Ascending aorta (tissue), 2 donors: Measurements from ENCODE around the gene KRTAP2-4. TPM values are rescaled to one million over a fixed set of nuclear protein-coding genes. Genes with fewer than 3 reads are reported as not detected.
"Not testable (repeated sequence)": the region's sequence is repeated elsewhere in the genome, so short reads cannot be mapped to it uniquely, and the experiment has no call there.

ENCODE experiments used
- DNase-seq, 2 donors: peaks; one replicate each; pipeline ENCODE4 v3.0.0-alpha.2; 2019; ENCODE audit warnings: low spot score in 2 of 2
- H3K27ac ChIP-seq, 2 donors: fragments of 200-600 bp; sonication (generic); one replicate each; pipeline ENCODE4 v1.5.1; 2016 to 2017; ENCODE audit warnings: mild to moderate bottlenecking in 1 of 2
- H3K27me3 ChIP-seq: fragments of 200-600 bp; sonication (generic); one replicate; pipeline ENCODE4 v1.5.1; 2017
- H3K36me3 ChIP-seq, 2 donors: fragments of 200-600 bp; sonication (generic); one replicate each; pipeline ENCODE4 v1.5.1; 2016
- H3K4me1 ChIP-seq, 2 donors: fragments of 200-600 bp; sonication (generic); one replicate each; pipeline ENCODE4 v1.5.1; 2016 to 2017; ENCODE audit warnings: mild to moderate bottlenecking in 1 of 2
- H3K4me3 ChIP-seq, 2 donors: fragments of 200-600 bp; sonication (generic); one replicate each; pipeline ENCODE4 v1.5.1; 2016 to 2017; ENCODE audit warnings: mild to moderate bottlenecking in 1 of 2
- H3K9me3 ChIP-seq, 2 donors: fragments of 200-600 bp; sonication (generic); one replicate each; pipeline ENCODE4 v1.5.1; 2016
- intact Hi-C: fragments of 100-400 bp; cut with DNase I; formaldehyde crosslinking; loops from one replicate; pipeline ENCODE4 v1.15.1; 2023
- total RNA-seq: library from RNA; depleted of rRNA; stranded (reverse); fragments of >200 nt; gene quantifications from one replicate; pipeline ENCODE4 v1.1.0, GENCODE V29; 2016
- TF ChIP-seq, protein P1 (sequence below), 3 experiments: fragments of 200-600 bp in 2 of 3; fragments of 450-650 bp in 1 of 3; sonication (generic) in 2 of 3; IDR thresholded peaks; one replicate each; pipeline ENCODE4 v1.5.1; 2016 to 2019; ENCODE audit warnings: antibody characterized with exemption in 3 of 3, mild to moderate bottlenecking in 1 of 3, moderate library complexity in 1 of 3

KRTAP2-4 gene
- total RNA-seq, 1 donor from 2014 or later: not detected

DNA sequence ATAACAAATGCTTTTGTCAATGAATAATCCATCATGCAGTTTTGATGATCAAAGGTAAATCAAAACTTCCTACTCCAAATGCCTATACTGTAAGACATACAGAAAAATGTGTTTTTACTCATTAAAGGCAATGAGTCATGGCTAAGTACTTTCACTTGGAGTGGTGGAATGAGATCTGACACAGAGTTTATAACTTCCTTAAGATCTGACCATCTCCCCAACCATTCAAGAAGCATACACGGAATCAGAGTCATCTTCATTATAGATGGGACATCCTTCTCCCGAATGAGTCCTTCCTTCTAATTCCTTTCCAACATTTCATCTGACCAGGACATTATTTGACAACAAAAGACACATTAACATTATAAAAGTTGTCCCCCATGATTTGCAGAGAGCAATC, 17.7 kb upstream of the KRTAP2-4 start:
- not testable (repeated sequence) for H3K27ac ChIP-seq, DNase-seq

DNA sequence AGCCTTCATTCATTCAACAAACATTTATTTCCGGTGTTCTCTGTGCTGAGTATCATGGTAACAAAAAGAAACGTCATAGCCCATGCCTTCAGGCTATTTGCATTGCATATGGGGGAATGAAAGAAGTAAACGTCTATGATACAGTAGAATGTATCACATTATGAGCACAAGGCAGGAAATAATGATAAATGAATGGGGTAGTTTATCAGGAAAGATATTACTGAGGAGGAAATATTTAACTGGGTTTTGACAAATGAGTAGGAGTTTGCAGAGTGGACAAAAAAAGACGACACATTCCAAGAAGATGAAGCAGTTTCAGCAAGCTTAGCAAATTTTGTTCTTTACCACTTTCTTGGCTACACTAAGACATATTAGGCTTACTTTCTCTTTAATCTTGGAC, 16.9 kb upstream of the KRTAP2-4 start:
- no peak for DNase-seq
- TF ChIP-seq, protein P1, sequence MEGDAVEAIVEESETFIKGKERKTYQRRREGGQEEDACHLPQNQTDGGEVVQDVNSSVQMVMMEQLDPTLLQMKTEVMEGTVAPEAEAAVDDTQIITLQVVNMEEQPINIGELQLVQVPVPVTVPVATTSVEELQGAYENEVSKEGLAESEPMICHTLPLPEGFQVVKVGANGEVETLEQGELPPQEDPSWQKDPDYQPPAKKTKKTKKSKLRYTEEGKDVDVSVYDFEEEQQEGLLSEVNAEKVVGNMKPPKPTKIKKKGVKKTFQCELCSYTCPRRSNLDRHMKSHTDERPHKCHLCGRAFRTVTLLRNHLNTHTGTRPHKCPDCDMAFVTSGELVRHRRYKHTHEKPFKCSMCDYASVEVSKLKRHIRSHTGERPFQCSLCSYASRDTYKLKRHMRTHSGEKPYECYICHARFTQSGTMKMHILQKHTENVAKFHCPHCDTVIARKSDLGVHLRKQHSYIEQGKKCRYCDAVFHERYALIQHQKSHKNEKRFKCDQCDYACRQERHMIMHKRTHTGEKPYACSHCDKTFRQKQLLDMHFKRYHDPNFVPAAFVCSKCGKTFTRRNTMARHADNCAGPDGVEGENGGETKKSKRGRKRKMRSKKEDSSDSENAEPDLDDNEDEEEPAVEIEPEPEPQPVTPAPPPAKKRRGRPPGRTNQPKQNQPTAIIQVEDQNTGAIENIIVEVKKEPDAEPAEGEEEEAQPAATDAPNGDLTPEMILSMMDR (IDR thresholded peaks at IDR 0.05): no peak
- intact Hi-C loops: no loop called here
- H3K4me1 ChIP-seq: no peaks in the 10 kb centered on the region
- H3K27me3 ChIP-seq: no peaks in the 10 kb centered on the region
- H3K36me3 ChIP-seq: no peaks in the 10 kb centered on the region
- H3K27ac ChIP-seq: no peak overlapping the region
- no peaks in the 10 kb centered on the region for H3K9me3 ChIP-seq
- H3K4me3 ChIP-seq: no peak overlapping the region

More for the DNA sequence above, 17.7 kb upstream of the KRTAP2-4 start:
- H3K4me1 ChIP-seq, H3K36me3 ChIP-seq, H3K9me3 ChIP-seq, intact Hi-C loops, H3K27me3 ChIP-seq, H3K4me3 ChIP-seq: not testable (repeated sequence)

DNA sequence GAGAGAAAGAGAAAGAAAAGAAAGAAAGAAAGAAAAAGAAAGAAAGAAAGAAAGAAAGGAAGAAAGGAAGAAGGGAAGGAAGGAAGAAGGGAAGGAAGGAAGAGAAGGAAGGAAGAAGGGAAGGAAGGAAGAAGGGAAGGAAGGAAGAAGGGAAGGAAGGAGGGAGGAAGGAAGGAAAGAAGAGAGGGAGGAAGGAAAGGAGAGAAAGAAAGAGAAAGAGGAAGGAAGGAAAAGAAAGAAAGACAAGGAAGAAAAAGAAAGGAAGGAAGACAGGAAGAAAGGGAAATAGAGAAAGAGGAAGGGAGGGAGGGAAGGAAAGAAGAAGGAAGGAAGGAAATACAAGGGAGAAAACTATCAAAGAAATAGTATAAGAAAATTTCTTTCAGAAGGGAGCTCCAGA, 11.1 kb upstream of the KRTAP2-4 start:
- intact Hi-C loops: no loop called here
- Histone ChIP-seq H3K9me3 (no peaks in the 10 kb centered on the region), H3K4me3 (no peak overlapping the region), H3K36me3 (no peaks in the 10 kb centered on the region), H3K27ac (no peak overlapping the region), H3K27me3 (no peaks in the 10 kb centered on the region), H3K4me1 (no peaks in the 10 kb centered on the region)
- TF ChIP-seq, protein P1 (IDR thresholded peaks at IDR 0.05): no peak
- DNase-seq: no peak

DNA sequence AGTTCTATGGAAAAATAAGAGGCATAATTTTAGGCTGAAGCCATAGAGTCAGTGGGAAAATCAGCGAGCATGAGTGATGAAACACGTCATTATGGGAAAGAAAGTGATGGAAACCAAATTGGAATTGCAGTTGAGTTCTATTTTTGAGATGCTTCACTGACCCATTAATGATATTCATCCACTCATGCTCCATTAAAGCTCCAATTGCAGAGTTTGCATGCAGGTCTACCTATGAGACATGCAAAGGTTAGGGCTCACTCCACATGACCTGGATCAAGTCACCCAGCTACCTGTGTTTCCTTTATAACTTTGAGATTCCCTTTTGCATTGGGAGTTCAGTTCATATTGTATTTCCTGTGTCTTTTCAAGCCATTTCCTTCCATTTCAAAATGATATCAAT, 8.0 kb upstream of the KRTAP2-4 start:
- Histone ChIP-seq H3K9me3 (no peaks in the 10 kb centered on the region), H3K36me3 (no peaks in the 10 kb centered on the region), H3K4me1 (no peaks in the 10 kb centered on the region), H3K27ac (no peak overlapping the region), H3K4me3 (no peak overlapping the region), H3K27me3 (no peaks in the 10 kb centered on the region)
- intact Hi-C loops: no loop called here
- no peak for DNase-seq
- TF ChIP-seq, protein P1 (IDR thresholded peaks at IDR 0.05): no peak

DNA sequence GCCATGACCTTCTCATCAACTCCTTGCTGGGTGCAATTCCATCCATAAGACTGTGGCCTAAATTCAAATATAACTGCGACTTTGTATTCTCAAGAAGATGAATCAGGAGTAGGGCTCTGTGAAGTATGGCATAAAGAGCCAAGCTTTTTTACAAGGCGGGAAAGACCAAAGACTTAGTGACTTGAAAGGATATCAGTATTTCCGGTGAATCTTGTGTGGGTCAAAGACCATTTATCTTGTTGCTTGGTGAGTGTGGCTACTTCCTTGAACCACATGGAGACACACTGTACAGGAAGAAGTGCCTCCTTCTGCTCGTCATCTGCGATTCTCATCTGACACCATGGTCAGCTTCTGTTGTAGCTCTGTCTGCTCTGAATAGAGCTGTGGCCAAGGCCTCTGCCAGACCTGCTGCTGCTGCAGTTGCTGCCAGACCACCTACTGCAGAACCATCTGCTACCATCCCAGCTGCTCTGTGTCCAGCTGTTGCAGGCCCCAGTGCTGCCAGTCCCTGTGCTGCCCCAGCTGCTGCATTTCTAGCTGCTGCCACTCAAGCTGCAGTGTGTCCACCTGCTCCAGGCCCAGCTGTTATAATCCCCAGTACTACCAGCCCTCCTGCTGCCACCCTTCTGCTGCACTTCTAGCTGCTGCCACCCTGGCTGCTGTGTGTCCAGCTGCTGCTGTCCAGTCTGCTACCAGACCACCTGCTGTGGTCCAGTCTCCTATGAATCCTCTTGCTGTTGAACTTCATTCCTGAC, 6.1 kb upstream of the KRTAP2-4 start:
- intact Hi-C loops: no loop called here
- Histone ChIP-seq H3K4me1 (no peaks in the 10 kb centered on the region), H3K9me3 (no peaks in the 10 kb centered on the region), H3K27me3 (no peaks in the 10 kb centered on the region), H3K27ac (no peak overlapping the region), H3K36me3 (no peaks in the 10 kb centered on the region), H3K4me3 (no peak overlapping the region)
- no peak for DNase-seq
- TF ChIP-seq, protein P1 (IDR thresholded peaks at IDR 0.05): no peak

DNA sequence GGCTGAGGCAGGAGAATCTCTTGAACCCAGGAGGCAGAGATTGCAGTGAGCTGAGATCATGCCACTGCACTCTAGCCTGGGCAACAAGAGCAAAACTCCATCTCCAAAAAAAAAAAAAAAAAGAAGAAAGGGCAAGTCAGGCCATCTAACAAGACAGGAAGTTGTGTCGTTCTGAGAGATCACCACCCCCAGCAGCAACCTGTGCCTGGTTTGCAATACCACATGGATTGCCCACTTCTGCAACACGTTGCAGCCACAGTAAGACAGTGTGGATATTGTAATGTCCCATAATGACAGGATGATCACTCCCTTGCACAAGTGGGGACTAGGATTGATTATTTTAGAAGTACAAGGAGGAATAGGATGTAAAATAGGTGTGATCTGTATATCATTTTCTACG, 3.4 kb upstream of the KRTAP2-4 start:
- no peaks in the 10 kb centered on the region for H3K9me3 ChIP-seq
- H3K27ac ChIP-seq: no peak overlapping the region
- DNase-seq: no peak
- TF ChIP-seq, protein P1 (IDR thresholded peaks at IDR 0.05): no peak
- H3K36me3 ChIP-seq: no peaks in the 10 kb centered on the region
- intact Hi-C loops: no loop called here
- H3K4me1 ChIP-seq: no peaks in the 10 kb centered on the region
- no peak overlapping the region for H3K4me3 ChIP-seq
- H3K27me3 ChIP-seq: no peaks in the 10 kb centered on the region
